GM12878 (cell line): Measurements from ENCODE around the gene PRKG1.

Source experiments
- CBX3 ChIP-seq: fragments of 200-600 bp; sonication (generic); IDR thresholded peaks from 2 replicates; pipeline ENCODE4 v1.6.1; 2016; ENCODE audit warnings: low read depth, borderline replicate concordance
- EP300 ChIP-seq, 2 experiments: fragments of 150-350 bp in 1 of 2; IDR thresholded peaks; 2 replicates each; pipeline ENCODE4 v1.6.1; 2011 to 2012; ENCODE audit warnings: low read depth in 2 of 2, low read length in 2 of 2, borderline replicate concordance in 1 of 2, improper control_type of control experiment in 1 of 2, inconsistent platforms in 1 of 2; ENCODE audit not compliant: control insufficient read depth in 1 of 2
- GABPA ChIP-seq: IDR thresholded peaks from 2 replicates; pipeline ENCODE4 v1.6.1; 2014; ENCODE audit warnings: antibody characterized with exemption, low read depth, mild to moderate bottlenecking, inconsistent platforms
- JUNB ChIP-seq: IDR thresholded peaks from 2 replicates; pipeline ENCODE4 v1.6.1; 2016; ENCODE audit warnings: antibody characterized with exemption, mild to moderate bottlenecking
- KDM1A ChIP-seq: fragments of 200-600 bp; sonication (generic); IDR thresholded peaks from 2 replicates; pipeline ENCODE4 v1.6.1; 2016; ENCODE audit warnings: borderline replicate concordance
- POLR2A ChIP-seq: IDR thresholded peaks from 2 replicates; pipeline ENCODE4 v1.6.1; 2011; ENCODE audit warnings: low read depth, mild to moderate bottlenecking, low read length
- POLR2AphosphoS5 ChIP-seq: IDR thresholded peaks from 2 replicates; pipeline ENCODE4 v1.6.1; 2011; ENCODE audit warnings: mild to moderate bottlenecking, low read length, inconsistent platforms
- TCF7 ChIP-seq: IDR thresholded peaks from 2 replicates; pipeline ENCODE4 v1.6.1; 2014; ENCODE audit warnings: antibody characterized with exemption, borderline replicate concordance
- YY1 ChIP-seq: IDR thresholded peaks from 2 replicates; pipeline ENCODE4 v1.6.1; 2011; ENCODE audit warnings: low read depth, mild to moderate bottlenecking, low read length
- TF ChIP-seq, protein P1 (sequence below), 3 experiments: IDR thresholded peaks in 2 of 3; conservative IDR thresholded peaks in 1 of 3; 2 replicates each; pipeline ENCODE4 v1.5.1; 2011; ENCODE audit warnings: low read depth in 3 of 3, low read length in 3 of 3, mild to moderate bottlenecking in 3 of 3, control low read depth in 2 of 3, moderate library complexity in 2 of 3, inconsistent platforms in 1 of 3, mixed read lengths in 1 of 3; ENCODE audit not compliant: control insufficient read depth in 2 of 3, insufficient read depth in 1 of 3; ENCODE audit errors: extremely low read depth in 1 of 3
- TF ChIP-seq, protein P2 (sequence below): IDR thresholded peaks from 2 replicates; pipeline ENCODE4 v1.6.1; 2012; ENCODE audit warnings: low read depth, low read length, improper control_type of control experiment
- TF ChIP-seq, protein P3 (sequence below): fragments of 450-650 bp; IDR thresholded peaks from 2 replicates; pipeline ENCODE4 v1.6.1; 2017; ENCODE audit warnings: mild to moderate bottlenecking
- TF ChIP-seq, protein P4 (sequence below): IDR thresholded peaks from 2 replicates; pipeline ENCODE4 v1.6.1; 2012; ENCODE audit warnings: low read depth, low read length, improper control_type of control experiment

DNA sequence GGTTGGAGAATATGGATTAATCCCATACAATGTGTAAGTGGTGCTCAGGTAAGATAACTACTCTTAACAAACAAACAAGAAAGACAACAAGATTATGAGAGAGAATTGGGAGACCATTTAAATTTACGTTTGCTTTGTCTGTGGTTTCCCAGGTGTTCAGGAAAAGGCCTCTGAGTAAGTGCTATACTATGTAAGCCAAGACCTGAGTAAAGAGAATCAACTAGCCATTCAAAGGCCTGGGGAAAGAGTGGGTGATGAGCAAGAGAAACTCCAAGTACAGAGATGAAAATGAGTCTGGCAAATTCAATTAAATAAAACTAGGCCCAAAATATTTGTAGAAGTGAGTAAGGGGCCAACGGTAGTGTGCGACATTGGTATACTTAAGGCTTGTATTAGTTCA, 615.2 kb downstream of the PRKG1 start:
- TF ChIP-seq EP300 (IDR thresholded peaks at IDR 0.05; ENCODE audit: borderline replicate concordance in 1 of 2, control insufficient read depth in 1 of 2, low read depth in 2 of 2, low read length in 2 of 2), result no peak
- TF ChIP-seq, protein P1, sequence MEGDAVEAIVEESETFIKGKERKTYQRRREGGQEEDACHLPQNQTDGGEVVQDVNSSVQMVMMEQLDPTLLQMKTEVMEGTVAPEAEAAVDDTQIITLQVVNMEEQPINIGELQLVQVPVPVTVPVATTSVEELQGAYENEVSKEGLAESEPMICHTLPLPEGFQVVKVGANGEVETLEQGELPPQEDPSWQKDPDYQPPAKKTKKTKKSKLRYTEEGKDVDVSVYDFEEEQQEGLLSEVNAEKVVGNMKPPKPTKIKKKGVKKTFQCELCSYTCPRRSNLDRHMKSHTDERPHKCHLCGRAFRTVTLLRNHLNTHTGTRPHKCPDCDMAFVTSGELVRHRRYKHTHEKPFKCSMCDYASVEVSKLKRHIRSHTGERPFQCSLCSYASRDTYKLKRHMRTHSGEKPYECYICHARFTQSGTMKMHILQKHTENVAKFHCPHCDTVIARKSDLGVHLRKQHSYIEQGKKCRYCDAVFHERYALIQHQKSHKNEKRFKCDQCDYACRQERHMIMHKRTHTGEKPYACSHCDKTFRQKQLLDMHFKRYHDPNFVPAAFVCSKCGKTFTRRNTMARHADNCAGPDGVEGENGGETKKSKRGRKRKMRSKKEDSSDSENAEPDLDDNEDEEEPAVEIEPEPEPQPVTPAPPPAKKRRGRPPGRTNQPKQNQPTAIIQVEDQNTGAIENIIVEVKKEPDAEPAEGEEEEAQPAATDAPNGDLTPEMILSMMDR (IDR thresholded peaks at IDR 0.05 in 2 of 3, conservative IDR thresholded peaks at IDR 0.05 in 1 of 3; ENCODE audit: control insufficient read depth in 2 of 3, extremely low read depth in 1 of 3, insufficient read depth in 1 of 3, low read depth in 3 of 3, low read length in 3 of 3), result no peak
- TF ChIP-seq JUNB, result no peak
- TF ChIP-seq POLR2A, result no peak
- TF ChIP-seq, protein P2, sequence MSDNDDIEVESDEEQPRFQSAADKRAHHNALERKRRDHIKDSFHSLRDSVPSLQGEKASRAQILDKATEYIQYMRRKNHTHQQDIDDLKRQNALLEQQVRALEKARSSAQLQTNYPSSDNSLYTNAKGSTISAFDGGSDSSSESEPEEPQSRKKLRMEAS, result no peak
- TF ChIP-seq, protein P3, sequence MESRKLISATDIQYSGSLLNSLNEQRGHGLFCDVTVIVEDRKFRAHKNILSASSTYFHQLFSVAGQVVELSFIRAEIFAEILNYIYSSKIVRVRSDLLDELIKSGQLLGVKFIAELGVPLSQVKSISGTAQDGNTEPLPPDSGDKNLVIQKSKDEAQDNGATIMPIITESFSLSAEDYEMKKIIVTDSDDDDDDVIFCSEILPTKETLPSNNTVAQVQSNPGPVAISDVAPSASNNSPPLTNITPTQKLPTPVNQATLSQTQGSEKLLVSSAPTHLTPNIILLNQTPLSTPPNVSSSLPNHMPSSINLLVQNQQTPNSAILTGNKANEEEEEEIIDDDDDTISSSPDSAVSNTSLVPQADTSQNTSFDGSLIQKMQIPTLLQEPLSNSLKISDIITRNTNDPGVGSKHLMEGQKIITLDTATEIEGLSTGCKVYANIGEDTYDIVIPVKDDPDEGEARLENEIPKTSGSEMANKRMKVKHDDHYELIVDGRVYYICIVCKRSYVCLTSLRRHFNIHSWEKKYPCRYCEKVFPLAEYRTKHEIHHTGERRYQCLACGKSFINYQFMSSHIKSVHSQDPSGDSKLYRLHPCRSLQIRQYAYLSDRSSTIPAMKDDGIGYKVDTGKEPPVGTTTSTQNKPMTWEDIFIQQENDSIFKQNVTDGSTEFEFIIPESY, result no peak
- no peak for TF ChIP-seq YY1
- TF ChIP-seq TCF7, result no peak
- no peak for TF ChIP-seq KDM1A
- TF ChIP-seq, protein P4, sequence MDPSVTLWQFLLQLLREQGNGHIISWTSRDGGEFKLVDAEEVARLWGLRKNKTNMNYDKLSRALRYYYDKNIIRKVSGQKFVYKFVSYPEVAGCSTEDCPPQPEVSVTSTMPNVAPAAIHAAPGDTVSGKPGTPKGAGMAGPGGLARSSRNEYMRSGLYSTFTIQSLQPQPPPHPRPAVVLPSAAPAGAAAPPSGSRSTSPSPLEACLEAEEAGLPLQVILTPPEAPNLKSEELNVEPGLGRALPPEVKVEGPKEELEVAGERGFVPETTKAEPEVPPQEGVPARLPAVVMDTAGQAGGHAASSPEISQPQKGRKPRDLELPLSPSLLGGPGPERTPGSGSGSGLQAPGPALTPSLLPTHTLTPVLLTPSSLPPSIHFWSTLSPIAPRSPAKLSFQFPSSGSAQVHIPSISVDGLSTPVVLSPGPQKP, result no peak
- no peak for TF ChIP-seq POLR2AphosphoS5
- TF ChIP-seq CBX3, result no peak
- TF ChIP-seq GABPA, result no peak
